NB4 (cell line): ENCODE measurements around the gene NADSYN1.

Source experiments
- MAX ChIP-seq: IDR thresholded peaks from 2 replicates; pipeline ENCODE4 v1.6.1; 2011; ENCODE audit warnings: low read depth, low read length
- MYC ChIP-seq: IDR thresholded peaks from 2 replicates; pipeline ENCODE4 v1.6.1; 2011; ENCODE audit warnings: low read depth, low read length
- POLR2A ChIP-seq: IDR thresholded peaks from 2 replicates; pipeline ENCODE4 v1.6.1; 2011; ENCODE audit warnings: mild to moderate bottlenecking; ENCODE audit not compliant: insufficient read length; ENCODE audit errors: extremely low read depth
- TF ChIP-seq, protein P1 (sequence below): IDR thresholded peaks from one replicate; pipeline ENCODE4 v1.5.1; 2012; ENCODE audit warnings: low read depth, low read length

DNA sequence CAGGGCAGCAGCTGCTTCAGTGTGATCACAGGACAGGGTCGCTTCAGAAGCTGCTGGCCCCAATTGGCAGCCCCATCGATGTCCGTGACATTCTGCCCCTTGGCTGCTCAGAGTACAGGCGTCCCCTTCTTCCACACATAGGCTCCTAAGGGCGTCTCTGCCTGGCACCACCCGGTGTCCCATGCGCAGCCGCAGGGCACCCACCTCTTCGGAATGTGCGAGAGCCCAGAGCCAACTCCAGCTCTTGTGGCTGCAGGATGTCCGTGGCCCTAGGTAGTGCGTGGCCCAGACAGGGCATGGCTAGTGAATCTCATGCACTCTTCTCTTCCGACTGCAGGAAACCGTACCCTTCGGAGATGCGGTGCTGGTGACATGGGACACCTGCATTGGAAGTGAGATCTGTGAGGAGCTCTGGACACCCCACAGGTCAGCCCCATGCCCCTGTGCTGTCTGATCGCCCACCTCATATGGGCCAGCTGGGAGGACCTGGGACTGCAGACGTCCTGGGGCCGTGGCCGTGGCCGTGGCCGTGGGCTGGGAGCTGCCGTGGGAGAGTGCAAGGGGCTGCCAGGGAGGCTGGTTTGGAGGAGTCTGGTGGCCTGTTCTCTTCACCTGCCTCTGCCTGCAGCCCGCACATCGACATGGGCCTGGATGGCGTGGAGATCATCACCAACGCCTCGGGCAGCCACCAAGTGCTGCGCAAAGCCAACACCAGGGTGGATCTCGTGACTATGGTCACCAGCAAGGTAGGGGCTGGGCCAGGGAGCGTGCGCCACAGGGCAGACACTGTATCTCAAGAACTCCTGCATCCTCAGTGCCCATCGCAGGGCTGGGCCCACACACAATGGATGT, 20.2 kb downstream of the NADSYN1 start:
- TF ChIP-seq MAX (no peak), POLR2A (no peak), MYC (no peak)
- TF ChIP-seq, protein P1, sequence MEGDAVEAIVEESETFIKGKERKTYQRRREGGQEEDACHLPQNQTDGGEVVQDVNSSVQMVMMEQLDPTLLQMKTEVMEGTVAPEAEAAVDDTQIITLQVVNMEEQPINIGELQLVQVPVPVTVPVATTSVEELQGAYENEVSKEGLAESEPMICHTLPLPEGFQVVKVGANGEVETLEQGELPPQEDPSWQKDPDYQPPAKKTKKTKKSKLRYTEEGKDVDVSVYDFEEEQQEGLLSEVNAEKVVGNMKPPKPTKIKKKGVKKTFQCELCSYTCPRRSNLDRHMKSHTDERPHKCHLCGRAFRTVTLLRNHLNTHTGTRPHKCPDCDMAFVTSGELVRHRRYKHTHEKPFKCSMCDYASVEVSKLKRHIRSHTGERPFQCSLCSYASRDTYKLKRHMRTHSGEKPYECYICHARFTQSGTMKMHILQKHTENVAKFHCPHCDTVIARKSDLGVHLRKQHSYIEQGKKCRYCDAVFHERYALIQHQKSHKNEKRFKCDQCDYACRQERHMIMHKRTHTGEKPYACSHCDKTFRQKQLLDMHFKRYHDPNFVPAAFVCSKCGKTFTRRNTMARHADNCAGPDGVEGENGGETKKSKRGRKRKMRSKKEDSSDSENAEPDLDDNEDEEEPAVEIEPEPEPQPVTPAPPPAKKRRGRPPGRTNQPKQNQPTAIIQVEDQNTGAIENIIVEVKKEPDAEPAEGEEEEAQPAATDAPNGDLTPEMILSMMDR, result no peak
